Esophagus squamous epithelium (tissue), 5 donors: Measurements from ENCODE around the gene QRICH1. TPM values are rescaled to one million over a fixed set of nuclear protein-coding genes. Genes with fewer than 3 reads are reported as not detected.
A peak's percentile ranks its signal among the peaks of the same experiment; 100 is the strongest.

Source experiments
- DNase-seq: peaks from one replicate; lab custom pipeline; 2025; lab: John Stamatoyannopoulos, UW
- H3K27ac ChIP-seq, 4 donors: fragments of 200-600 bp; sonication (generic); one replicate each; pipeline ENCODE4 v1.5.1; 2016 to 2019; ENCODE audit warnings: mild to moderate bottlenecking in 1 of 4
- H3K27me3 ChIP-seq, 4 donors: fragments of 200-600 bp; sonication (generic); 1 replicate in 3 of 4; 2 replicates in 1 of 4; pipeline versions ENCODE4 v1.5.1 to v1.6.0; 2017 to 2021; ENCODE audit warnings: antibody characterized with exemption in 1 of 4
- H3K36me3 ChIP-seq, 3 donors: fragments of 200-600 bp; sonication (generic); one replicate each; pipeline ENCODE4 v1.5.1; 2016 to 2019
- H3K4me1 ChIP-seq, 3 donors: fragments of 200-600 bp; sonication (generic); one replicate each; pipeline ENCODE4 v1.5.1; 2017 to 2019
- H3K4me3 ChIP-seq, 4 donors: fragments of 200-600 bp; sonication (generic); 1 replicate in 3 of 4; 2 replicates in 1 of 4; pipeline ENCODE4 v1.5.1; 2016 to 2019; ENCODE audit warnings: mild to moderate bottlenecking in 2 of 4, moderate library complexity in 1 of 4
- H3K9me3 ChIP-seq, 3 donors: fragments of 200-600 bp; sonication (generic); one replicate each; pipeline ENCODE4 v1.5.1; 2016 to 2019
- POLR2A ChIP-seq, 4 donors: fragments of 450-650 bp; IDR thresholded peaks; one replicate each; pipeline ENCODE4 v1.6.1; 2017; ENCODE audit warnings: antibody characterized with exemption in 4 of 4, mild to moderate bottlenecking in 4 of 4, moderate library complexity in 3 of 4
- WGBS, 2 donors: methylation state at CpG; one replicate each; pipeline ENCODE4 v1.1.5; 2018; 5-methylcytosine and 5-hydroxymethylcytosine counted together
- intact Hi-C: fragments of 100-400 bp; cut with DNase I; formaldehyde crosslinking; loops from one replicate; pipeline ENCODE4 v1.15.0; 2022
- total RNA-seq, 4 donors: library from RNA; depleted of rRNA; stranded (reverse); fragments of >200 nt; gene quantifications; one replicate each; pipeline ENCODE4 v1.1.0, GENCODE V29; 2016
- TF ChIP-seq, protein P1 (sequence below), 6 experiments: fragments of 450-650 bp in 4 of 6; fragments of 200-600 bp in 2 of 6; sonication (generic) in 2 of 6; IDR thresholded peaks; one replicate each; pipeline ENCODE4 v1.5.1; 2016 to 2019; ENCODE audit warnings: antibody characterized with exemption in 6 of 6, mild to moderate bottlenecking in 4 of 6, moderate library complexity in 4 of 6
- donor health status: DM: yes; HTN: yes; CAD: no.

The QRICH1 gene
- total RNA-seq, 4 donors from 2014 or later = 36.8 to 85.6 (median 49.1) TPM

- Histone ChIP-seq H3K9me3 (no peaks in the 10 kb centered on the region), H3K36me3 (peaks cover 50 to 64% (median 51%) of the 10 kb centered on the region in 3 donors), H3K4me3 (no peak overlapping the region), H3K27me3 (no peaks in the 10 kb centered on the region), H3K4me1 (peaks cover 15 to 24% (median 16%) of the 10 kb centered on the region in 3 donors), H3K27ac (no peak overlapping the region)
- WGBS, 2 donors = 75 to 100% methylated on average over 1 to 2 of the region's 14 CpGs
- DNase-seq = no peak
- TF ChIP-seq, protein P1, sequence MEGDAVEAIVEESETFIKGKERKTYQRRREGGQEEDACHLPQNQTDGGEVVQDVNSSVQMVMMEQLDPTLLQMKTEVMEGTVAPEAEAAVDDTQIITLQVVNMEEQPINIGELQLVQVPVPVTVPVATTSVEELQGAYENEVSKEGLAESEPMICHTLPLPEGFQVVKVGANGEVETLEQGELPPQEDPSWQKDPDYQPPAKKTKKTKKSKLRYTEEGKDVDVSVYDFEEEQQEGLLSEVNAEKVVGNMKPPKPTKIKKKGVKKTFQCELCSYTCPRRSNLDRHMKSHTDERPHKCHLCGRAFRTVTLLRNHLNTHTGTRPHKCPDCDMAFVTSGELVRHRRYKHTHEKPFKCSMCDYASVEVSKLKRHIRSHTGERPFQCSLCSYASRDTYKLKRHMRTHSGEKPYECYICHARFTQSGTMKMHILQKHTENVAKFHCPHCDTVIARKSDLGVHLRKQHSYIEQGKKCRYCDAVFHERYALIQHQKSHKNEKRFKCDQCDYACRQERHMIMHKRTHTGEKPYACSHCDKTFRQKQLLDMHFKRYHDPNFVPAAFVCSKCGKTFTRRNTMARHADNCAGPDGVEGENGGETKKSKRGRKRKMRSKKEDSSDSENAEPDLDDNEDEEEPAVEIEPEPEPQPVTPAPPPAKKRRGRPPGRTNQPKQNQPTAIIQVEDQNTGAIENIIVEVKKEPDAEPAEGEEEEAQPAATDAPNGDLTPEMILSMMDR (IDR thresholded peaks at IDR 0.05) = no peak
- TF ChIP-seq POLR2A (IDR thresholded peaks at IDR 0.05) = no peak
- intact Hi-C loops = no loop called here
These were observed 14.5 kb upstream of the QRICH1 start for GRCh38 chr3:49108346-49108745.

DNA sequence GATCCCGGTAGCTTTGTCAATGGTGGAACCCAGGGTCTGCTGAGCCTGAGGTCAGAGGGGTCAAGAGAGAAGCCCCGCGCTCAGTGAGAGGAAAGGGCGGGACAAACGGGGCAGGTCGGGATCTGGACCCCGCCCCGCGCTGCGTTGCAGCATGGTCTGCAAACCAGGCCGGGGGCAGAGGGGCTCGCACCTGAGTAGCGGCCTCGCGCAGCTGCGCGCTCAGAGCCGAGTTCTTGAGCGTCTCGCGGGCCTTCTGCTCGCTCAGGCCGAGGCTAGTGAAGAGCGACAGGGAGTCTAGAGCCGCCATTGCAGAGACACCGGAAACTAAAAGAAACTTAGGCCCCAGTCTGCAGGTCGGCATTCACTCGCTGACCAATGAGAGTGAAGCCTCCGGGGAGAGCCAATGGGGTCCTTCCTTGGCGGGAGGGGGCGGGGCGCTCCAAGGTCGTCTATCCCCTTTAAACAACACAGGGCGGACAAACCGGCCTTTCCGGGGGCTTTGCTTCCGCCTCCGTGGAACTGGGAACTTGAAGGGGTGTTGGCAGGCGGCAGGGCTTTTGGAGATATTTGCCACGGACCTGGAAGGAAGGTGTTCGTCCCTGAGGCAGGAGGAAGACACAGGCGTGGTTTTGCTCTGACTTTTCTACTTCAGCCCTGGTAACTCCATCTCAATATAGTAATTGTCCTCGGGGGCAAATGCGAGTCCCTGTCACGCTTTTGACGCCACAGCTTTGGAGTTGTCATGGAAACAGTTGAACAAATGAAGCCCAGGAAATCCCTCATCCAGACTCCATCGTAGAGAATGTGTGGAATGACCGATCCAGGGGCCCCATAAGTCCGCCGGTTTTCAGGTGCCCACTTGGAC is 10.8 kb upstream of the QRICH1 start, which contains the start of gene QARS1:
Gene QARS1 (minus strand): TSS at position 331 of the 865 bp plus-strand sequence. CDS start 24 bp downstream, at position 307.
- intact Hi-C loops = no loop called here
- H3K4me3 ChIP-seq = peak within 1 kb of the TSS; percentile 62 to 96 (median 91)
- peak in 2 of 4 donors; percentile 27 to 49 for TF ChIP-seq POLR2A (IDR thresholded peaks at IDR 0.05)
- TF ChIP-seq, protein P1 (IDR thresholded peaks at IDR 0.05) = no peak
- H3K9me3 ChIP-seq = no peaks in the 10 kb centered on the region
- H3K4me1 ChIP-seq = peaks cover 18 to 30% (median 20%) of the 10 kb centered on the region in 3 donors
- peak; percentile 60 for DNase-seq
- no peaks in the 10 kb centered on the region for H3K27me3 ChIP-seq
- peaks cover 29 to 64% (median 46%) of the 10 kb centered on the region in 3 donors for H3K36me3 ChIP-seq
- 0 to 3% methylated on average over 6 to 24 of the region's 50 CpGs for WGBS, 2 donors
- H3K27ac ChIP-seq = peak within 1 kb of the TSS; percentile 84 to 95 (median 88)

DNA sequence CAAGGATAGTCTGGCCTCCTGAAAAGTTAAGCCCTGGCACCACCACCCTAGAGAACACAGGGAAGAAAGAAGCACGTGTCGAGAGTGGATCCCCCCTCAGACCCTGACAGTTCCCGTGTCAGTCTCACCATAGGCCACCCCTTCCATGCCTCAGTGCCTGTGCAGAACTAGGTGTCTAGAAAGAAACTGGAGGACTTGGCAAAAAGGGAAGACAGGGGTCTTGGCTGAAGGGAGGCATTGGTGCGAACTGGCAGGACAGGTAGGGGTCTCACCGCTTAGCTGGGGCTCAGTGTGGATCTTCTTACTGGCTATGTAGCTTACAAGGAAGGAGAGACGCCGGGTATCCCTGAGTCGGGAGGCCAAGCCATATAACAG is 10.2 kb upstream of the QRICH1 start:
- Histone ChIP-seq H3K27ac (peak overlapping the region; percentile 84 to 95 (median 88)), H3K4me1 (peaks cover 18 to 30% (median 20%) of the 10 kb centered on the region in 3 donors), H3K9me3 (no peaks in the 10 kb centered on the region), H3K36me3 (peaks cover 26 to 64% (median 45%) of the 10 kb centered on the region in 3 donors), H3K27me3 (no peaks in the 10 kb centered on the region), H3K4me3 (peak overlapping the region; percentile 62 to 96 (median 91))
- no peak for DNase-seq
- 0 to 5% methylated on average over 4 to 8 of the region's 8 CpGs for WGBS, 2 donors
- TF ChIP-seq, protein P1 (IDR thresholded peaks at IDR 0.05) = no peak
- intact Hi-C loops = no loop called here

DNA sequence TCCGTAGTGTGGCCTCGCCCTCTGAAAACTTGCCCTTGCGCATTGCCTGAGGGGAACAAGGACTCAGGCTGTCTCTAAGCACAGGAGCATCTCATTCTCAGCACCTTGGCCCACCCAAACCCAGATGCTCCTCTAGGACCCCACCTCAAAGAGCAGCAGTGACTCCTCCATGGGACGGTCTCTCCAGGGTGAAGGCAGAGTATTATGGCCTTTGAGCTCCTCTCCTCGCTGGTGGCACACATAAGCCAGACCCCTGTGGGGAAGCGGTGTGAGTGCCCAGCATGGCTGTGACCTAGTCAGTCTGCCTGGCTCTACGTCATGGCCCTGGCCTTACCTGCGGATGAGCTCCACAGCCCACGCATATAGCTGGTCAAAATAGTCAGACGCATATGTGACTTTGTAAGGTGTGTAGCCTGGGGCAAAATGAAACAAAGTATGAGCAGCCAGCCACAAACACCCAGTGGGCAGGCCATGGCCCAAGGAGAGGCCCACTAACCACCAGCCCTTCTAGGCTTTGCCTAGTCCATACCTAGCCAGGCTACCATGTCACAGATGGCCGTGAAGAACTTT is 6.3 kb upstream of the QRICH1 start:
- Histone ChIP-seq H3K27me3 (no peaks in the 10 kb centered on the region), H3K4me3 (no peak overlapping the region), H3K27ac (no peak overlapping the region), H3K9me3 (no peaks in the 10 kb centered on the region), H3K36me3 (peaks cover 28 to 78% (median 52%) of the 10 kb centered on the region in 3 donors), H3K4me1 (peaks cover 12 to 27% (median 15%) of the 10 kb centered on the region in 3 donors)
- intact Hi-C loops = no loop called here
- TF ChIP-seq, protein P1 (IDR thresholded peaks at IDR 0.05) = no peak
- no peak for TF ChIP-seq POLR2A (IDR thresholded peaks at IDR 0.05)
- DNase-seq = no peak
- 84 to 91% methylated on average over 5 to 7 of the region's 11 CpGs for WGBS, 2 donors
